WTC11 (cell line): ENCODE results near the gene LRRC7. TPM values are rescaled to one million over a fixed set of nuclear protein-coding genes. Genes with fewer than 3 reads are reported as not detected.

Source experiments
- ATAC-seq: fragments of 200-7000 bp; cut with Tn5 transposase; 2 replicates; pipeline ENCODE4 v1.10.0; 2021; ENCODE audit warnings: mild to moderate bottlenecking, moderate library complexity
- CTCF ChIA-PET: fragments of 300-600 bp; sonication (Branson Sonifier 250); formaldehyde crosslinking; loops from one replicate; lab custom pipeline; 2021; ENCODE audit warnings: antibody characterized with exemption; lab: Charles Lee
- POLR2A ChIA-PET: fragments of 350-600 bp; sonication (Branson Sonifier 250); formaldehyde crosslinking; loops from one replicate; lab custom pipeline; 2021; ENCODE audit warnings: antibody characterized with exemption; lab: Charles Lee
- DNase-seq: peaks from one replicate; pipeline ENCODE4 v3.0.0; 2021; ENCODE audit warnings: low spot score
- H3K27ac Mint-ChIP-seq: 2 replicates; pipeline ENCODE4 v1.8.0; 2021; ENCODE audit warnings: mixed read lengths
- H3K27me3 Mint-ChIP-seq: 2 replicates; pipeline ENCODE4 v1.8.0; 2021; ENCODE audit warnings: low read depth, mild to moderate bottlenecking, moderate library complexity, mixed read lengths
- H3K36me3 Mint-ChIP-seq: 2 replicates; pipeline ENCODE4 v1.8.0; 2021; ENCODE audit warnings: mixed read lengths
- H3K4me1 Mint-ChIP-seq: 2 replicates; pipeline ENCODE4 v1.8.0; 2022; ENCODE audit warnings: mixed read lengths
- H3K4me3 Mint-ChIP-seq: 2 replicates; pipeline ENCODE4 v1.8.0; 2021; ENCODE audit warnings: mild to moderate bottlenecking, moderate library complexity, mixed read lengths
- H3K9me3 Mint-ChIP-seq: 2 replicates; pipeline ENCODE4 v1.8.0; 2021; ENCODE audit warnings: mixed read lengths
- ATF6 ChIP-seq: sonication (generic); formaldehyde crosslinking; IDR thresholded peaks from 2 replicates; pipeline ENCODE4 v1.8.1; 2023; ENCODE audit warnings: mild to moderate bottlenecking, missing genetic modification reagents
- CDX4 ChIP-seq: fragments of 250-450 bp; sonication (Bioruptor Pico); IDR thresholded peaks from 2 replicates; pipeline ENCODE4 v1.9.0; 2021; ENCODE audit warnings: moderate library complexity, mild to moderate bottlenecking, inconsistent platforms, borderline replicate concordance
- CTCF ChIP-seq: fragments of 200-600 bp; IDR thresholded peaks from 2 replicates; pipeline ENCODE4 v1.8.0; 2022; ENCODE audit warnings: antibody characterized with exemption
- E2F1 ChIP-seq: sonication (generic); formaldehyde crosslinking; IDR thresholded peaks from 2 replicates; pipeline ENCODE4 v1.8.0; 2022; ENCODE audit warnings: mild to moderate bottlenecking, missing genetic modification reagents
- FOXP1 ChIP-seq: sonication (generic); formaldehyde crosslinking; IDR thresholded peaks from 2 replicates; pipeline ENCODE4 v1.8.0; 2022; ENCODE audit warnings: missing genetic modification reagents, mild to moderate bottlenecking, moderate library complexity, borderline replicate concordance
- FOXP4 ChIP-seq: sonication (generic); formaldehyde crosslinking; IDR thresholded peaks from 2 replicates; pipeline ENCODE4 v1.8.0; 2022; ENCODE audit warnings: mild to moderate bottlenecking, missing genetic modification reagents
- GTF2I ChIP-seq: fragments of 250-450 bp; sonication (Bioruptor Pico); conservative IDR thresholded peaks from 2 replicates; pipeline ENCODE4 v1.4.0; 2021; ENCODE audit warnings: mild to moderate bottlenecking
- IRF2 ChIP-seq: sonication (generic); formaldehyde crosslinking; IDR thresholded peaks from 2 replicates; pipeline ENCODE4 v1.8.0; 2022; ENCODE audit warnings: low read depth, missing genetic modification reagents, borderline replicate concordance
- KAT7 ChIP-seq: sonication (generic); formaldehyde crosslinking; IDR thresholded peaks from 2 replicates; pipeline ENCODE4 v1.8.1; 2023; ENCODE audit warnings: missing genetic modification reagents, mild to moderate bottlenecking, borderline replicate concordance
- MLX ChIP-seq: sonication (generic); formaldehyde crosslinking; IDR thresholded peaks from 2 replicates; pipeline ENCODE4 v1.8.1; 2023; ENCODE audit warnings: mild to moderate bottlenecking, missing genetic modification reagents, moderate library complexity
- MYBL2 ChIP-seq: sonication (generic); formaldehyde crosslinking; IDR thresholded peaks from 2 replicates; pipeline ENCODE4 v1.8.1; 2023; ENCODE audit warnings: mild to moderate bottlenecking, moderate library complexity, missing genetic modification reagents
- NFATC4 ChIP-seq: fragments of 250-450 bp; sonication (Bioruptor Pico); IDR thresholded peaks from 2 replicates; pipeline ENCODE4 v1.9.0; 2021; ENCODE audit warnings: mild to moderate bottlenecking
- OVOL2 ChIP-seq: fragments of 250-450 bp; sonication (Bioruptor Pico); IDR thresholded peaks from 2 replicates; pipeline ENCODE4 v1.9.0; 2021; ENCODE audit warnings: mild to moderate bottlenecking, borderline replicate concordance
- SMAD4 ChIP-seq: sonication (generic); formaldehyde crosslinking; IDR thresholded peaks from 2 replicates; pipeline ENCODE4 v1.8.0; 2022; ENCODE audit warnings: mild to moderate bottlenecking, missing genetic modification reagents
- STAT6 ChIP-seq: sonication (generic); formaldehyde crosslinking; conservative IDR thresholded peaks from 2 replicates; pipeline ENCODE4 v1.8.1; 2023; ENCODE audit warnings: mild to moderate bottlenecking, low read depth, missing genetic modification reagents, moderate library complexity
- TP53 ChIP-seq: sonication (generic); formaldehyde crosslinking; IDR thresholded peaks from 2 replicates; pipeline ENCODE4 v1.8.1; 2023; ENCODE audit warnings: mild to moderate bottlenecking, missing genetic modification reagents
- ZNF232 ChIP-seq: sonication (generic); formaldehyde crosslinking; IDR thresholded peaks from 2 replicates; pipeline ENCODE4 v1.8.0; 2022; ENCODE audit warnings: mild to moderate bottlenecking, missing genetic modification reagents
- ZSCAN18 ChIP-seq: fragments of 250-450 bp; sonication (Bioruptor Pico); IDR thresholded peaks from 2 replicates; pipeline ENCODE4 v2.1.2; 2022; ENCODE audit warnings: mild to moderate bottlenecking, moderate library complexity
- total RNA-seq: library from RNA; stranded (reverse); gene quantifications from 3 replicates; pipeline ENCODE4 v1.2.3, GENCODE V29; 2021

LRRC7 gene
- total RNA-seq, 1 experiment from 2014 or later, result not detected

- ChIA-PET POLR2A (interaction anchor here (0.5 kb wide), 1 partner anchor 822 kb away, joined by 4 read pairs; no protein-coding TSS in a partner anchor), CTCF (interaction anchor here (1.4 kb wide), 1 partner anchor 218 kb away, joined by 3 read pairs; no protein-coding TSS in a partner anchor)
- Mint-ChIP-seq H3K4me3 (no peak overlapping the region), H3K4me1 (no peaks in the 10 kb centered on the region), H3K36me3 (no peaks in the 10 kb centered on the region), H3K9me3 (no peaks in the 10 kb centered on the region), H3K27me3 (no peaks in the 10 kb centered on the region), H3K27ac (no peak overlapping the region)
- DNase-seq (no peak), ATAC-seq (no peak)
- TF ChIP-seq KAT7 (CRISPR knock-in tag) (no peak), TP53 (no peak), FOXP1 (CRISPR knock-in tag) (no peak), IRF2 (CRISPR knock-in tag) (no peak), OVOL2 (CRISPR knock-in tag) (no peak)
These were observed 44.7 kb upstream of the LRRC7 start for GRCh38 chr1:69523032-69523431.

GRCh38 chr1:69523461-69523860, 44.3 kb upstream of the LRRC7 start:
- ChIA-PET POLR2A (no interaction called here), CTCF (no interaction called here)
- Mint-ChIP-seq H3K9me3 (no peaks in the 10 kb centered on the region), H3K4me3 (no peak overlapping the region), H3K27me3 (no peaks in the 10 kb centered on the region), H3K4me1 (no peaks in the 10 kb centered on the region)
- no peak for DNase-seq
- ATAC-seq, result no peak
- TF ChIP-seq ZSCAN18 (CRISPR knock-in tag) (no peak), MYBL2 (no peak), STAT6 (CRISPR knock-in tag) (no peak), ATF6 (CRISPR knock-in tag) (no peak), CTCF (no peak), CDX4 (CRISPR knock-in tag) (no peak), SMAD4 (CRISPR knock-in tag) (no peak), FOXP4 (CRISPR knock-in tag) (no peak), MLX (CRISPR knock-in tag) (no peak), ZNF232 (CRISPR knock-in tag) (no peak), E2F1 (CRISPR knock-in tag) (no peak), GTF2I (no peak), NFATC4 (no peak)
- TF ChIP-seq, all 79 proteins: peak for 0
- H3K27ac Mint-ChIP-seq, result no peak overlapping the region
- no peaks in the 10 kb centered on the region for H3K36me3 Mint-ChIP-seq
